ENCODE results near the gene CTRB1.

Gene CTRB1

GRCh38 chr16:75218256-75219076 lies at the start of gene CTRB1:
Gene CTRB1, plus strand, starts transcription at chr16:75218988. Its CDS starts 20 bp downstream, at chr16:75219008.
- no peaks in the 10 kb centered on the region for H3K27me3 ChIP-seq (ENCODE audit: insufficient read depth, low read depth, severe bottlenecking)
- TF ChIP-seq, protein P1, sequence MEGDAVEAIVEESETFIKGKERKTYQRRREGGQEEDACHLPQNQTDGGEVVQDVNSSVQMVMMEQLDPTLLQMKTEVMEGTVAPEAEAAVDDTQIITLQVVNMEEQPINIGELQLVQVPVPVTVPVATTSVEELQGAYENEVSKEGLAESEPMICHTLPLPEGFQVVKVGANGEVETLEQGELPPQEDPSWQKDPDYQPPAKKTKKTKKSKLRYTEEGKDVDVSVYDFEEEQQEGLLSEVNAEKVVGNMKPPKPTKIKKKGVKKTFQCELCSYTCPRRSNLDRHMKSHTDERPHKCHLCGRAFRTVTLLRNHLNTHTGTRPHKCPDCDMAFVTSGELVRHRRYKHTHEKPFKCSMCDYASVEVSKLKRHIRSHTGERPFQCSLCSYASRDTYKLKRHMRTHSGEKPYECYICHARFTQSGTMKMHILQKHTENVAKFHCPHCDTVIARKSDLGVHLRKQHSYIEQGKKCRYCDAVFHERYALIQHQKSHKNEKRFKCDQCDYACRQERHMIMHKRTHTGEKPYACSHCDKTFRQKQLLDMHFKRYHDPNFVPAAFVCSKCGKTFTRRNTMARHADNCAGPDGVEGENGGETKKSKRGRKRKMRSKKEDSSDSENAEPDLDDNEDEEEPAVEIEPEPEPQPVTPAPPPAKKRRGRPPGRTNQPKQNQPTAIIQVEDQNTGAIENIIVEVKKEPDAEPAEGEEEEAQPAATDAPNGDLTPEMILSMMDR (IDR thresholded peaks at IDR 0.05; ENCODE audit: low read depth, low read length): no peak
- H3K36me3 ChIP-seq: no peaks in the 10 kb centered on the region
- DNase-seq: no peak
- no peaks in the 10 kb centered on the region for H3K9me3 ChIP-seq (ENCODE audit: severe bottlenecking)
- H3K4me3 ChIP-seq (ENCODE audit: low read depth, low read length): no peak within 1 kb of the TSS
- no peak within 1 kb of the TSS for H3K27ac ChIP-seq

- TF ChIP-seq, protein P1 (IDR thresholded peaks at IDR 0.05; ENCODE audit: low read depth, low read length): no peak
- peaks cover 61% of the 10 kb centered on the region for H3K36me3 ChIP-seq
- H3K27ac ChIP-seq: no peak overlapping the region
- no peaks in the 10 kb centered on the region for H3K27me3 ChIP-seq (ENCODE audit: insufficient read depth, low read depth, severe bottlenecking)
- no peak for DNase-seq
- H3K4me3 ChIP-seq (ENCODE audit: low read depth, low read length): no peak overlapping the region
- peaks cover 46% of the 10 kb centered on the region for H3K9me3 ChIP-seq (ENCODE audit: severe bottlenecking)
Observed at GRCh38 chr16:75169899-75170405, 48.8 kb upstream of the CTRB1 start.

- Histone ChIP-seq H3K27ac (no peak overlapping the region), H3K4me3 (ENCODE audit: low read depth, low read length) (no peak overlapping the region), H3K9me3 (ENCODE audit: severe bottlenecking) (peaks cover 53% of the 10 kb centered on the region), H3K27me3 (ENCODE audit: insufficient read depth, low read depth, severe bottlenecking) (no peaks in the 10 kb centered on the region), H3K36me3 (peaks cover 40% of the 10 kb centered on the region)
- TF ChIP-seq, protein P1 (IDR thresholded peaks at IDR 0.05; ENCODE audit: low read depth, low read length): no peak
- DNase-seq: no peak
Observed at GRCh38 chr16:75172578-75172977, 46.2 kb upstream of the CTRB1 start.

GRCh38 chr16:75175074-75175473 lies 43.7 kb upstream of the CTRB1 start:
- H3K36me3 ChIP-seq: peaks cover 15% of the 10 kb centered on the region
- H3K9me3 ChIP-seq (ENCODE audit: severe bottlenecking): peaks cover 35% of the 10 kb centered on the region
- DNase-seq: no peak
- no peak overlapping the region for H3K27ac ChIP-seq
- H3K27me3 ChIP-seq (ENCODE audit: insufficient read depth, low read depth, severe bottlenecking): no peaks in the 10 kb centered on the region
- TF ChIP-seq, protein P1 (IDR thresholded peaks at IDR 0.05; ENCODE audit: low read depth, low read length): no peak
- H3K4me3 ChIP-seq (ENCODE audit: low read depth, low read length): no peak overlapping the region

- peaks cover 25% of the 10 kb centered on the region for H3K9me3 ChIP-seq (ENCODE audit: severe bottlenecking)
- DNase-seq: no peak
- TF ChIP-seq, protein P1 (IDR thresholded peaks at IDR 0.05; ENCODE audit: low read depth, low read length): no peak
- no peak overlapping the region for H3K4me3 ChIP-seq (ENCODE audit: low read depth, low read length)
- no peak overlapping the region for H3K27ac ChIP-seq
- no peaks in the 10 kb centered on the region for H3K27me3 ChIP-seq (ENCODE audit: insufficient read depth, low read depth, severe bottlenecking)
- H3K36me3 ChIP-seq: peaks cover 4% of the 10 kb centered on the region; the same call in 1 of the 2 replicates
Observed at GRCh38 chr16:75176926-75177325, 41.9 kb upstream of the CTRB1 start.
